Heart left ventricle (tissue), 16 donors: ENCODE measurements around the gene GEMIN4. TPM values are rescaled to one million over a fixed set of nuclear protein-coding genes. Genes with fewer than 3 reads are reported as not detected.

Experiments used
- ATAC-seq, 4 donors: fragments of 200-7000 bp; cut with Tn5 transposase; one replicate each; pipeline ENCODE4 v1.9.1; 2020 to 2022; ENCODE audit warnings: moderate library complexity in 4 of 4, mild to moderate bottlenecking in 3 of 4, moderate number of reproducible peaks in 1 of 4
- DNase-seq, 5 donors: peaks; one replicate each; pipeline ENCODE4 v3.0.0-alpha.2; 2020
- H3K27ac ChIP-seq, 12 donors: fragments of 200-600 bp; sonication (generic) in 4 of 12; one replicate each; pipeline versions ENCODE4 v1.5.0 to v1.8.0; 2016 to 2022; ENCODE audit warnings: mild to moderate bottlenecking in 2 of 12
- H3K27me3 ChIP-seq, 9 donors: fragments of 200-600 bp; sonication (generic) in 2 of 9; one replicate each; pipeline versions ENCODE4 v1.5.1 to v1.8.0; 2016 to 2022; ENCODE audit warnings: mild to moderate bottlenecking in 3 of 9
- H3K36me3 ChIP-seq, 9 donors: fragments of 200-600 bp; sonication (generic) in 2 of 9; one replicate each; pipeline versions ENCODE4 v1.5.0 to v1.8.0; 2018 to 2022; ENCODE audit warnings: mild to moderate bottlenecking in 2 of 9
- H3K4me1 ChIP-seq, 12 donors: fragments of 200-600 bp; sonication (generic) in 4 of 12; one replicate each; pipeline versions ENCODE4 v1.5.0 to v1.8.0; 2016 to 2022; ENCODE audit warnings: mild to moderate bottlenecking in 3 of 12
- H3K4me3 ChIP-seq, 12 donors: fragments of 200-600 bp; sonication (generic) in 4 of 12; one replicate each; pipeline versions ENCODE4 v1.5.0 to v1.8.0; 2017 to 2022; ENCODE audit warnings: mild to moderate bottlenecking in 9 of 12, moderate library complexity in 4 of 12
- H3K9me3 ChIP-seq, 12 donors: fragments of 200-600 bp; sonication (generic) in 4 of 12; one replicate each; pipeline versions ENCODE4 v1.5.0 to v1.8.0; 2016 to 2022; ENCODE audit warnings: mild to moderate bottlenecking in 1 of 12
- CTCF ChIP-seq, 12 donors: fragments of 200-600 bp; sonication (generic) in 4 of 12; IDR thresholded peaks; one replicate each; pipeline versions ENCODE4 v1.5.0 to v1.8.0; 2018 to 2022; ENCODE audit warnings: antibody characterized with exemption in 12 of 12, mild to moderate bottlenecking in 5 of 12
- POLR2A ChIP-seq, 2 donors: fragments of 450-650 bp; IDR thresholded peaks; one replicate each; pipeline ENCODE4 v1.6.1; 2017; ENCODE audit warnings: antibody characterized with exemption in 2 of 2, mild to moderate bottlenecking in 2 of 2, moderate library complexity in 2 of 2
- WGBS, 4 donors: extraction: QIAGEN DNeasy Blood & Tissue Kit in 2 of 4; methylation state at CpG; one replicate each; pipeline versions ENCODE4 v1.1.5 to v1.1.7; 2013 to 2018; 5-methylcytosine and 5-hydroxymethylcytosine counted together
- intact Hi-C, 10 donors: fragments of 100-400 bp; cut with DNase I; formaldehyde crosslinking; loops; one replicate each; pipeline versions ENCODE4 v1.11.1 to v1.14.2; 2022
- long read RNA-seq, 3 donors: library from polyadenylated mRNA; unstranded; transcript quantifications; one replicate each; pipeline ENCODE4 v2.0.0, GENCODE V29; 2020 to 2021
- polyA plus RNA-seq, 2 donors: library from polyadenylated mRNA; stranded (reverse); fragments of 200-250 nt; gene quantifications; one replicate each; pipeline ENCODE4 v1.2.3, GENCODE V29; 2013
- total RNA-seq, 9 donors: library from RNA; depleted of rRNA in 2 of 9; stranded (reverse); fragments of >200 nt in 2 of 9; fragmentation: NEBNext Ultra II Directional in 3 of 9; extraction: Animal tissue kit (Norgen Biotek cat#: 25700) in 3 of 9; gene quantifications; one replicate each; pipeline versions ENCODE4 v1.1.0 to v1.2.4, GENCODE V29; 2016 to 2023
- donor health status: ischemic (EF 13 %, LVEDD 7.1; RV severe dilation, severe dysfunction).
- donor health status: healthy with polysubstance abuse.
- donor health status: DM: no; HTN: yes; CAD: no.
- donor health status: DM: no; HTN: no; CAD: no.
- donor health status: ischemic (EF 25% LVEDD 6.9; RV normal size, moderate dysfunction).
- donor health status: ischemic (EF 25% LVEDD 5.7; RV mildly dilated, moderate dysfunction).
- donor health status: healthy.
- donor health status: DM: yes; HTN: yes; CAD: no.
- donor health status: ischemic (EF 35%, LVEDD 5.7; RV mildly dilated, moderate dysfunction).
- donor health status: nonischemic (EF 11% LVEDD 7.7; RV severe dilation, severe dysfunction).
- donor health status: DM: yes; HTN: yes; CAD: no.
- donor health status: PGD.
- donor health status: ischemic (EF 29% LVEDD 5.4; RV normal size, mild dysfunction).
- donor health status: nonischemic (EF 23%, LVEDD 6.1; RV moderate dilation, normal function).

Gene GEMIN4
- total RNA-seq (10 to 100 TPM in 5 of 9 donors, 1 to 10 TPM in 4; 8.7 to 20.8 (median 10.7) TPM), polyA plus RNA-seq (1 to 10 TPM; 3.2 to 9.0 TPM)
- long read RNA-seq, donor 1, full-length matches to known transcripts, result 16 of 21 reads
- long read RNA-seq, donor 1, partial matches to known transcripts, result 0 of 21 reads
- long read RNA-seq, donor 1, other reads (novel, unspliced or antisense), result 5 of 21 reads
- long read RNA-seq, donor 2, full-length matches to known transcripts, result 40 of 47 reads
- long read RNA-seq, donor 2, partial matches to known transcripts, result 0 of 47 reads
- long read RNA-seq, donor 2, other reads (novel, unspliced or antisense), result 7 of 47 reads
- long read RNA-seq, donor 3, full-length matches to known transcripts, result 14 of 14 reads
- long read RNA-seq, donor 3, partial matches to known transcripts, result 0 of 14 reads
- long read RNA-seq, donor 3, other reads (novel, unspliced or antisense), result 0 of 14 reads

GRCh38 chr17:752002-752619 lies at the start of gene GEMIN4:
GEMIN4 (minus strand) TSS chr17:752264; CDS start chr17:752142, 122 bp downstream.
- peaks cover 0 to 20% (median 12%) of the 10 kb centered on the region in 9 donors for H3K36me3 ChIP-seq
- peak within 1 kb of the TSS; percentile 61 to 94 (median 79) for H3K4me3 ChIP-seq
- ATAC-seq, result peak; percentile 78 to 93 (median 91)
- peak; percentile 92 to 97 (median 94) for DNase-seq
- H3K27ac ChIP-seq, result peak within 1 kb of the TSS; percentile 40 to 90 (median 81)
- H3K4me1 ChIP-seq, result peaks cover 0 to 28% (median 13%) of the 10 kb centered on the region in 12 donors
- TF ChIP-seq POLR2A (IDR thresholded peaks at IDR 0.05) (peak in 1 of 2 donors; percentile 60), CTCF (IDR thresholded peaks at IDR 0.05) (peak; percentile 87 to 100 (median 96))
- intact Hi-C loops, result loop anchor here in 1 of 10 donors (2.0 kb wide), 1 partner anchor 37 kb away; the partner anchor contains the start of gene VPS53
- no peaks in the 10 kb centered on the region for H3K27me3 ChIP-seq
- H3K9me3 ChIP-seq, result no peaks in the 10 kb centered on the region
- 0 to 1% (median 0%) methylated on average over 19 to 87 of the region's 87 CpGs for WGBS, 4 donors

GRCh38 chr17:801660-802059 lies 49.6 kb upstream of the GEMIN4 start:
- 87 to 93% (median 89%) methylated on average over 5 to 6 of the region's 6 CpGs for WGBS, 4 donors
- no peaks in the 10 kb centered on the region for H3K9me3 ChIP-seq
- H3K36me3 ChIP-seq, result peaks cover 0 to 16% (median 4%) of the 10 kb centered on the region in 9 donors
- ATAC-seq (no peak), DNase-seq (no peak)
- H3K27ac ChIP-seq, result no peak overlapping the region
- H3K27me3 ChIP-seq, result no peaks in the 10 kb centered on the region
- TF ChIP-seq POLR2A (IDR thresholded peaks at IDR 0.05) (no peak), CTCF (IDR thresholded peaks at IDR 0.05) (no peak)
- intact Hi-C loops, result no loop called here
- no peak overlapping the region for H3K4me3 ChIP-seq
- H3K4me1 ChIP-seq, result peaks cover 0 to 10% (median 0%) of the 10 kb centered on the region in 12 donors

- Histone ChIP-seq H3K4me1 (peaks cover 0 to 16% (median 0%) of the 10 kb centered on the region in 12 donors), H3K27ac (no peak overlapping the region), H3K27me3 (no peaks in the 10 kb centered on the region), H3K4me3 (no peak overlapping the region), H3K36me3 (peaks cover 0 to 16% (median 4%) of the 10 kb centered on the region in 9 donors), H3K9me3 (no peaks in the 10 kb centered on the region)
- 90 to 93% (median 93%) methylated on average over 31 to 39 of the region's 39 CpGs for WGBS, 4 donors
- DNase-seq, result peak in 1 of 5 donors; percentile 20
- ATAC-seq, result no peak
- TF ChIP-seq POLR2A (IDR thresholded peaks at IDR 0.05), result no peak
- TF ChIP-seq CTCF (IDR thresholded peaks at IDR 0.05), result no peak
- intact Hi-C loops, result no loop called here
Measured at GRCh38 chr17:800446-801242, 48.6 kb upstream of the GEMIN4 start.
